Stimulated activated effector memory CD8-positive, alpha-beta T cell treated with anti-CD3 and anti-CD28 coated beads, Interleukin-12 subunit alpha, Interleukin-12 subunit beta, amount 100 ng/mL, for 72 hours (primary cell): ENCODE results near the gene ADORA2A.

ENCODE experiments used
- ATAC-seq: fragments of 150-1000 bp; cut with Tn5 transposase; 2 replicates; pipeline ENCODE4 v1.10.0; 2021
- DNase-seq, 2 donors: peaks; one replicate each; pipeline ENCODE4 v3.0.0; 2021 to 2022; ENCODE audit warnings: low spot score in 2 of 2
- H3K27ac Mint-ChIP-seq: one replicate; pipeline ENCODE4 v1.8.0; 2022; ENCODE audit warnings: mild to moderate bottlenecking, mixed read lengths
- H3K36me3 Mint-ChIP-seq: one replicate; pipeline ENCODE4 v1.8.0; 2022; ENCODE audit warnings: mild to moderate bottlenecking, mixed read lengths
- H3K4me1 Mint-ChIP-seq: one replicate; pipeline ENCODE4 v1.8.0; 2022; ENCODE audit warnings: mixed read lengths
- H3K4me3 Mint-ChIP-seq: one replicate; pipeline ENCODE4 v1.8.0; 2022; ENCODE audit warnings: mild to moderate bottlenecking, mixed read lengths
- H3K9me3 Mint-ChIP-seq: one replicate; pipeline ENCODE4 v1.8.0; 2022; ENCODE audit warnings: mixed read lengths

The ADORA2A gene

GRCh38 chr22:24398409-24398808 lies 29.0 kb upstream of the ADORA2A start:
- DNase-seq (no peak), ATAC-seq (no peak)
- Mint-ChIP-seq H3K9me3 (no peaks in the 10 kb centered on the region), H3K27ac (peak overlapping the region; percentile 72), H3K36me3 (peaks cover 57% of the 10 kb centered on the region), H3K4me1 (peaks cover 46% of the 10 kb centered on the region), H3K4me3 (no peak overlapping the region)

DNA sequence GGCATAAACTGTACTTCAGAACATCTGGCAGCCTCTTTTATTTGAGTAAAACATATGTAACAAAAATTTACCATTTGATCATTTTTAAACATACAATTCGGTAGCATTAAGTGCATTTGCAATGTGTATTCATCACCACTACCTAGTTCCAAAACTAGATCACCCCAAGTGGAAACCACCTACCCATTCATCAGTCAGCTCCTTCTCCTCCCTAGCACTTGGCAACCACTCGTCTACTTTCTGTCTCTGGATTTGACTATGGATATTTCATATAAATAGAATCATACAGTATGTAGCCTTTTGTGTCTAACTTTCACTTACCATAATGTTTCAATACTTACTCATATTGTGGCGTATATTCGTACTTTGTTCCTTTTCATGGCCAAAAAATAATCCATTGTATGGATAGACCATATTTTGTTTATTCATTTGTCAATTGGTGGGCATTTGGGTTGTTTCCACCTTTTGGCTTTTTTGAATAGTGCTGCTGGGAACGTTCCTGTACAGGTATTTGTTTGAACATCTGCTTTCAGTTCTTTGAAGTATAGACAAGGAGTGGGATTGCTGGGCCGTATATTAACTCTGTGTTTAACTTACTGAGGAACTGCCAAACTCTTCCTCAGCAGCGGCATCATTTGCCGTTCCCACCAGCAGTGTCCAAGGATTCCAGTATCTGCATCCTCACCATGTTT lies 27.2 kb upstream of the ADORA2A start:
- peak overlapping the region; percentile 90 for H3K27ac Mint-ChIP-seq
- DNase-seq (no peak), ATAC-seq (peak; percentile 82)
- H3K9me3 Mint-ChIP-seq: no peaks in the 10 kb centered on the region
- H3K4me3 Mint-ChIP-seq: peak overlapping the region; percentile 81
- H3K36me3 Mint-ChIP-seq: peaks cover 65% of the 10 kb centered on the region
- H3K4me1 Mint-ChIP-seq: peaks cover 59% of the 10 kb centered on the region

DNA sequence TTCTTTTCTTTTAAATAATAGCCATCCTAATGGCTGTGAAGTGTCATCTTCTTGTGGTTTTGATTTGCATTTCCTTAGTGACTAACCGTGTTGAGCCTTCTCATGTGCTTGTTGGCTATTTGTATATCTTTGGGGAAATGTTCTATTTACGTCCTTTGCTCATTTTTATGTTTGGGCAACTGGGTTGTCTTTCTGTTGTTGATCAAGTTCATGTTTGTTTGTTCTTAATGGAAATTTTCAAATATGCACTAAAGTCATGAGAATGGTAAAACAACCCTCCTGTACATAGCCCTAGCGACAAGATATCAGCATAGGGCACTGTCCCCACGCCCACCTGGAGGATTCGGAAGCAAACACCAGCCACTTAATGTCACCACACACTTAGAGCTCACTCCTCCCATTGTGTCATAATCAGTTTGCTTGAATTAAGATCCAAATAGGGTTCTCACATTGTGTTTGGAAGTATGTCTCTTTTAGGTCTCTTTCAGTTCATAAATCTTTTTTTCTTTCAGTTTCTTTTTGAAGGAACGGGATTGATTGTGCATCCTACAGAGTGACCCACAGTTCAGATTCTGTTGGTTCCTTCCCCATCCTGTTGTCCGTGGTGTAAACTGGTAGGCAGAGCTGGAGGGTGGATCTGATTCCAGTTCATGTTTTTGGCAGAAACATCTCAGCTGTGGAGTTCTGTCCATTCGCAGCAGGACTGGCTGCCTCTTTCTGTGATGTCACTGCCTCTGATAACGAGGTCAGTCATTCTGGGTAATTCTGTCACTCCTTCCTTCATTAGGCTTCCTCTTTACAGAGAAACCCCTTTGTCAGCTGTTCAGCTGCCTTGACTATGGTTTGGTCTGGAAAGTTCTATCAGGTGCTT lies 26.4 kb upstream of the ADORA2A start:
- peak overlapping the region; percentile 90 for H3K27ac Mint-ChIP-seq
- H3K4me1 Mint-ChIP-seq: peaks cover 59% of the 10 kb centered on the region
- ATAC-seq: peak; percentile 39
- H3K9me3 Mint-ChIP-seq: no peaks in the 10 kb centered on the region
- peak overlapping the region; percentile 81 for H3K4me3 Mint-ChIP-seq
- DNase-seq: no peak
- peaks cover 65% of the 10 kb centered on the region for H3K36me3 Mint-ChIP-seq

- peak overlapping the region; percentile 81 for H3K4me3 Mint-ChIP-seq
- DNase-seq (no peak), ATAC-seq (no peak)
- H3K4me1 Mint-ChIP-seq: peaks cover 64% of the 10 kb centered on the region
- H3K27ac Mint-ChIP-seq: peak overlapping the region; percentile 90
- H3K36me3 Mint-ChIP-seq: peaks cover 61% of the 10 kb centered on the region
- no peaks in the 10 kb centered on the region for H3K9me3 Mint-ChIP-seq
Observed at GRCh38 chr22:24401931-24402367, 25.4 kb upstream of the ADORA2A start.

DNA sequence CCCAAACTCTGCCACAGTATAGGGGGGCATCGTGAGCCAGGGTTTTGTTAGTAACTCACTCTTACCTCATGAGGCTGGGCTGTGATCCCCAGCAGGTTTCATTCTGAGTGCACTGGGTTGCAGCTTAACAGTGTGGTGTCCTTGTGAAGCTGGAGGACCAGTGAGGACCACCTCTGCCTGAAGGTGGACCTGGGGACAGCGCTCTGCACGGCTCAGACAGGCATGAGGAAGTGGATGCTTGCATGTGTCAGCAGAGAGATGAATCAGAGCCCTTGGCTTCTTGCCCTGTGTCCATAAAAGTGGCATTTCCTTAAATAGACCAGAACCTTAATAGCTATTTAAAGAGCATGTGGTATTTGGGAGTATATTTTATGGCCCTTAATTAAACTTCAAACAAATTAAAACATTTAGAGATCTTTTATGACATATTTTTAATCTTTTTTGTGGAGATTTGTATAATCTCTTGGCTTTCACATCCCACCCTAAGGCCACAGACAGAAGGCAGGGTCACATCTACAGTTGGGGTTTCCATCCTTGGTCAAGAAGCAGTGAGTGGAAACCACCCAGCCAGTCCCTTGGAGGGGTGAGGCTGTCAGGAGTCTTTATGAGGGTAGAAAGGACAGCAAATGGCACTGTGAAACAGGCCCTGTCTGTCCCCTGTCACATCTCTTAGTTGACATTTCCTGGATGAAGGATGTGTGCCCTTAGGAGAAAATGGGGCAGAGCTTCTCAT lies 24.8 kb upstream of the ADORA2A start:
- H3K4me1 Mint-ChIP-seq: peaks cover 70% of the 10 kb centered on the region
- peaks cover 59% of the 10 kb centered on the region for H3K36me3 Mint-ChIP-seq
- no peaks in the 10 kb centered on the region for H3K9me3 Mint-ChIP-seq
- H3K4me3 Mint-ChIP-seq: peak overlapping the region; percentile 81
- DNase-seq: no peak
- H3K27ac Mint-ChIP-seq: peak overlapping the region; percentile 90
- peak; percentile 82 for ATAC-seq

DNA sequence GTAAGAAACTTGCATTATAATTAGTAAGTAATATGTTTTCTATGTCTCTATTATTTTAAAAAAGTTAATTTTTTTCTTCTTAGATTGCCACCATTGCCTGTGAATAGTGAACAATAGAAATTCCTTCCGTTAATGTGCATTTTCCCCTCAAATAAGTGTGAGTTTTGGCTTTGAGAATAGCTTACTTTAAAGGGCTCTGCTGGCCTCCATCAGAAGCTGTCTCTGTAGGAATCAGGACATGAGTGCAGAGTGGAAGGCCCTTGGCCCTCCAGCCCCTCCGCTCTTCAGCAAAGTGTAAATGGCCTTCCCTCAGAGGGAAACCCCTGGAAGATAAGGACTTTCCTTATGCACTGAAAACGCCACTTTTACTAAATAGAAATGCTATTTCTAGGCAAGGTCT lies 24.1 kb upstream of the ADORA2A start:
- peaks cover 60% of the 10 kb centered on the region for H3K36me3 Mint-ChIP-seq

GRCh38 chr22:24404561-24405275 lies 22.7 kb upstream of the ADORA2A start:
- Mint-ChIP-seq H3K4me3 (no peak overlapping the region), H3K36me3 (peaks cover 60% of the 10 kb centered on the region), H3K9me3 (no peaks in the 10 kb centered on the region), H3K4me1 (peaks cover 77% of the 10 kb centered on the region), H3K27ac (peak overlapping the region; percentile 61)
- ATAC-seq (no peak), DNase-seq (no peak)

More for the DNA sequence above, 24.1 kb upstream of the ADORA2A start:
- H3K9me3 Mint-ChIP-seq: no peaks in the 10 kb centered on the region
- H3K4me1 Mint-ChIP-seq: peaks cover 71% of the 10 kb centered on the region
- DNase-seq: no peak
- H3K4me3 Mint-ChIP-seq: no peak overlapping the region
- ATAC-seq: no peak
- peak overlapping the region; percentile 90 for H3K27ac Mint-ChIP-seq

- ATAC-seq: no peak
- no peak for DNase-seq
- Mint-ChIP-seq H3K36me3 (peaks cover 67% of the 10 kb centered on the region), H3K27ac (peak overlapping the region; percentile 67), H3K4me1 (peaks cover 80% of the 10 kb centered on the region), H3K9me3 (no peaks in the 10 kb centered on the region), H3K4me3 (no peak overlapping the region)
Observed at GRCh38 chr22:24405631-24406321, 21.6 kb upstream of the ADORA2A start.

DNA sequence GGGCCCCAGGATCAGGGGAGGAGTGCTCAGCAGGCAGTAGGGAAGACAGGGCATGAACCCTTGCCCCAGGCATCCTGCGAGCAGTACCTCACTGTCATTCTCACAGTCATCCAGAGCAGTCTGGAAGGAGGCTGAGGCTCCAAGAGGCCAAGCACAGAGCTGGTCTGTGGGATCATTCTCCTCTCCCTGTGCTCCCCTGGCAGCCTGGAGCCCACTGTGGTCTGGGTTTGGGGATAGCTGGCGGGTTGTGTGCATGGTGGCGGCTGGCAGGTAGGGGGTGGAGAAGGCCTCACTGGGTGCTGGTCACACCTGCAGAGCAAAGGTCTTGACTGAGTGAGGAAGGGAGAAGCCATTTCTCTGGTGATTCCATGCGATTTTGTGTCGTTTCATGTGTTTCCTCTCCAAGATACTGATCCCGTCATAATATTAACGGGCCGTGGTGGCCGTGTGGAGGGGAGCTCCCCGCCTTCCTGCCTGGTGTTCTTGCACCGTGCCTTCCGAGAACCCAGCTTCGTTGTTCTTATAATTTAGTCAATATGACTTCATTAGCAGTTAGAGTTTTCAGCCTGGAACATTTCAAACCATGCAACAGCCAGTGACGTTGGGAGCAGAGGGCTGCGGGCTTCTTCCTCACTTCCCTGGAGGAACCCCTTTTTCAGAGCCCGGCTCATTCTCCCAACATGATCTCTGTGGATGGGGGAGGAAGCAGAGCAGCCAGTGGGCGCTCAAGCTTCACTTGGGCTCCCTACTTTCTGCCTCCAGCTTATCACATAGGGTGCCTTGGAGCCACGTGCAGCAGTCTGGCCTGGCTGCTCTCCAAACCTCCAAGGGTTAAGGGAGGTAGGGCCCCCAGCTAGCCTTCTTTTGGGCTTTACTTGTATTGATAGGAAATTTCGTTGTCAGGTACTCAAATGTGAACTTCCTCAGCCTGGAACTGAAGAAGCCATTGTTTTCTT lies 20.8 kb upstream of the ADORA2A start:
- no peak for ATAC-seq
- H3K9me3 Mint-ChIP-seq: no peaks in the 10 kb centered on the region

DNA sequence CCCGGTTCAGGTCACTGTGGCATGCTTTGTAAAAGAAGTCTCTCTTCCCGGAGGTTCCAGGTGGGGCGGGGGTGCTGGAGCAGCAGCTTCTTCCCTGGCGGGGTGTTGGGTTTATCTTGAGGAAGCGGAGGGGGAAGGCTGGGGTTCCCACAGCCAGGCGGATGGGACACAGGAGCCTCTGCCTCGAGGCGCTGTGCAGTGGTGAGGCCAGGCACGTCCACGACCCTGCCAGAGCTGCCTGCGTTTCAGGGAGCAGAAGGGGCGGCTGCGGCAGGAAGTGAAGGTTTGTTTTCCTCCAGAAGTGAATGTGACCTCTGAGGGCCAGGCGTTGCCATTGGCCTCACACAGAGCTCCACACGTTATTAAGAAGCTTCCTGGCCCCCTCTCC lies 20.1 kb upstream of the ADORA2A start:
- H3K9me3 Mint-ChIP-seq: no peaks in the 10 kb centered on the region
- DNase-seq (no peak), ATAC-seq (no peak)
- peaks cover 66% of the 10 kb centered on the region for H3K4me1 Mint-ChIP-seq
- peak overlapping the region; percentile 74 for H3K27ac Mint-ChIP-seq
- peak overlapping the region; percentile 20 for H3K4me3 Mint-ChIP-seq
- peaks cover 57% of the 10 kb centered on the region for H3K36me3 Mint-ChIP-seq

More for the DNA sequence above, 20.8 kb upstream of the ADORA2A start:
- no peak for DNase-seq
- Mint-ChIP-seq H3K27ac (peak overlapping the region; percentile 74), H3K4me3 (peak overlapping the region; percentile 20), H3K36me3 (peaks cover 59% of the 10 kb centered on the region), H3K4me1 (peaks cover 72% of the 10 kb centered on the region)

DNA sequence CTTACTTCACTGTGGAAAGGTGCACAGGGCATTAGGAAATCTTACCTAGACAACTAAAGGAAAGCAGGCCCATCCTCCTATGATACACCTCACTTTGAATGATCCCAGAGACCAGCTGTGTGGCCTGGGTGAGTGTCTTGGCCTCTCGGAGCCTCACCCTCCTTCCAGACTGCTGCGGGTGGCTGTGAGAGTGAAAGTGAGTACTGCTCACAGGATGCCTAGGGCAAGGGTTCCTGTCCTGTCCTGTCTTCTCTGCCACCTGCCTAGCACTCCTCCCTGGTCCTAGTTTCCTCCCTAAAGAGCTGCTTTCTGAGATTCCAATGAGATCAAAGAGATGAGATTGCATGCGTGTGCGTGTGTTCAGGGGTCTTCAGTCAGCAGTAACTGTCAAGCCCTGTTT lies 19.5 kb upstream of the ADORA2A start:
- peaks cover 59% of the 10 kb centered on the region for H3K4me1 Mint-ChIP-seq
- H3K9me3 Mint-ChIP-seq: no peaks in the 10 kb centered on the region
- H3K4me3 Mint-ChIP-seq: no peak overlapping the region
- peak overlapping the region; percentile 74 for H3K27ac Mint-ChIP-seq
- DNase-seq: no peak
- H3K36me3 Mint-ChIP-seq: peaks cover 53% of the 10 kb centered on the region
- ATAC-seq: no peak

DNA sequence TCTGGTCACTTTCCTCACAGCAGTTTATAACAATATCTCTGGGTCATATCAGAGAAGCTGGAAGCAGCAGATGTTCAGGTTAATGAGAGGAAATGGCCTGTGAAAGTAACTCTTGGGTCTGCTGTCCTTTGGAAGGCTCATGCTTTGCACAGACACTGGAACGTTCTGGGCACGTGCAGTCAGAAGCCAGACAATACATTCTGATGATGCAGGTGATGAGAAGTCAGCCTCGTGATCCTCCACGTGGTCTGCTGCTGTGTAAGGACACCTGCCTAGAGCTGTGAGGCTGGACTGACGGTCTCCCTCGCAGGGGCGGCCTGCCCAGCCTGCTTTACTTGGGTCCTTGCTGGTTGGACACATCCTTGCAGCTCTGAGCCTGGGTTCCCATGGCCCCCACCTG lies 18.8 kb upstream of the ADORA2A start:
- H3K4me3 Mint-ChIP-seq: no peak overlapping the region
- no peak for ATAC-seq
- H3K9me3 Mint-ChIP-seq: no peaks in the 10 kb centered on the region
- H3K4me1 Mint-ChIP-seq: peaks cover 52% of the 10 kb centered on the region
- no peak overlapping the region for H3K27ac Mint-ChIP-seq
- peaks cover 59% of the 10 kb centered on the region for H3K36me3 Mint-ChIP-seq
- DNase-seq: no peak

DNA sequence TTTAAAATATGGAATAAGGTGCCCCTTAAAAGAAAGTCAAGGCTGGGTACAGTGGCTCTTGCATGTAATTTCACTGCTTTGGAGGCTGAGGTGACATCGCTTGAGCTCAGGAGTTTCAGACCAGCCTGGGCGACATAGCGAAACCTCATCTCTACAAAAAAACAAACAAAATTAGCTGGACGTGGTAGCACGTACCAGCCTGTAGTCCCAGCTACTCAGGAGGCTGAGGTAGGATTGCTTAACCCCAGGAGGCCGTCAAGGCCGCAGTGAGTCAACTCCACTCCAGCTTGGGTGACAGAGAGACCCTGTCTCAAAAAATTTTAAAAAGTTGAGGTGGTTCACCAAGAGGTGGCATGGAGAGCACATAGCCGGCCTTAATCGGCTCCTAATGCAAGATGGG lies 17.7 kb upstream of the ADORA2A start:
- Mint-ChIP-seq H3K27ac (peak overlapping the region; percentile 10), H3K4me3 (peak overlapping the region; percentile 18), H3K4me1 (peaks cover 43% of the 10 kb centered on the region), H3K9me3 (no peaks in the 10 kb centered on the region), H3K36me3 (peaks cover 59% of the 10 kb centered on the region)
- DNase-seq: no peak
- peak; percentile 82 for ATAC-seq
